HG03039 (cell line): ENCODE measurements around the gene CAMK2N1.

Source experiments
- ATAC-seq: cut with Tn5 transposase; IDR thresholded peaks from one replicate; pipeline ENCODE4 v1.9.1; 2021; ENCODE audit warnings: mild to moderate bottlenecking, moderate library complexity; ENCODE audit not compliant: unreplicated experiment

Gene CAMK2N1

GRCh38 chr1:20446796-20447195 is 39.2 kb downstream of the CAMK2N1 start:
- ATAC-seq: no peak

- no peak for ATAC-seq
Measured at GRCh38 chr1:20445956-20446355, 40.1 kb downstream of the CAMK2N1 start.

GRCh38 chr1:20443703-20444586 is 42.1 kb downstream of the CAMK2N1 start:
- ATAC-seq: no peak

- no peak for ATAC-seq
Measured at GRCh38 chr1:20442920-20443625, 42.9 kb downstream of the CAMK2N1 start.

GRCh38 chr1:20440785-20441200 is 45.2 kb downstream of the CAMK2N1 start:
- no peak for ATAC-seq

GRCh38 chr1:20439282-20439681 is 46.7 kb downstream of the CAMK2N1 start:
- ATAC-seq: no peak

GRCh38 chr1:20437640-20438039 is 48.4 kb downstream of the CAMK2N1 start:
- no peak for ATAC-seq

- no peak for ATAC-seq
Measured at GRCh38 chr1:20432891-20433290, 53.1 kb downstream of the CAMK2N1 start.
